Muscle of leg (tissue), 11 donors: ENCODE measurements around the gene SMG6. TPM values are rescaled to one million over a fixed set of nuclear protein-coding genes. Genes with fewer than 3 reads are reported as not detected.

ENCODE experiments used
- DNase-seq: peaks from one replicate; pipeline ENCODE4 v3.0.0; 2013
- H3K27ac ChIP-seq: one replicate; pipeline ENCODE4 v1.5.1; 2013; ENCODE audit warnings: mild to moderate bottlenecking, low read length, control low read depth
- H3K27me3 ChIP-seq: one replicate; pipeline ENCODE4 v1.6.1; 2013; ENCODE audit warnings: low read length; ENCODE audit not compliant: control insufficient read depth, insufficient read depth
- H3K36me3 ChIP-seq: one replicate; pipeline ENCODE4 v1.6.1; 2013; ENCODE audit warnings: low read length; ENCODE audit not compliant: control insufficient read depth, insufficient read depth
- H3K4me1 ChIP-seq: one replicate; pipeline ENCODE4 v1.6.1; 2013; ENCODE audit warnings: low read length; ENCODE audit not compliant: control insufficient read depth, insufficient read depth
- H3K4me3 ChIP-seq: one replicate; pipeline ENCODE4 v1.5.1; 2013; ENCODE audit warnings: low read length, control low read depth
- H3K9me3 ChIP-seq: replicated peaks from 2 replicates; pipeline ENCODE4 v1.6.1; 2013; ENCODE audit warnings: low read depth, low read length; ENCODE audit not compliant: control insufficient read depth
- WGBS: methylation state at CpG from one replicate; pipeline ENCODE4 v1.1.5; 2013; ENCODE audit warnings: missing lambda C conversion rate; ENCODE audit not compliant: insufficient coverage; 5-methylcytosine and 5-hydroxymethylcytosine counted together
- polyA plus RNA-seq, 8 donors: library from polyadenylated mRNA; unstranded; fragments of 120-200 nt; gene quantifications; one replicate each; pipeline versions ENCODE4 v1.2.1 to v1.2.3, GENCODE V29; 2013; ENCODE audit warnings: inconsistent platforms in 1 of 8, low replicate concordance in 1 of 8; ENCODE audit not compliant: insufficient read length in 8 of 8, insufficient read depth in 1 of 8
- total RNA-seq: library from RNA; stranded (reverse); fragments of 120-200 nt; gene quantifications from one replicate; pipeline ENCODE4 v1.2.4, GENCODE V29; 2013

SMG6 gene
- total and polyA plus RNA-seq, 9 donors, result 12.7 to 21.8 (median 19.2) TPM

GRCh38 chr17:2222901-2223616 is 80.5 kb downstream of the SMG6 start:
- no peaks in the 10 kb centered on the region for H3K27me3 ChIP-seq
- H3K4me3 ChIP-seq, result no peak overlapping the region
- peaks cover 24% of the 10 kb centered on the region for H3K4me1 ChIP-seq
- DNase-seq, result peak; percentile 90
- peaks cover under 1% of the 10 kb centered on the region for H3K36me3 ChIP-seq
- H3K27ac ChIP-seq, result peak overlapping the region; percentile 77
- H3K9me3 ChIP-seq, result no peaks in the 10 kb centered on the region
- WGBS, result 13% methylated on average over 5 of the region's 10 CpGs

GRCh38 chr17:2222301-2222700 is 81.3 kb downstream of the SMG6 start:
- H3K36me3 ChIP-seq, result peaks cover 2% of the 10 kb centered on the region
- WGBS, result 58% methylated on average over 3 of the region's 5 CpGs

GRCh38 chr17:2218426-2218825 is 85.2 kb downstream of the SMG6 start:
- Histone ChIP-seq H3K9me3 (no peaks in the 10 kb centered on the region), H3K27me3 (no peaks in the 10 kb centered on the region), H3K4me1 (peaks cover 50% of the 10 kb centered on the region), H3K36me3 (peaks cover 2% of the 10 kb centered on the region), H3K27ac (no peak overlapping the region), H3K4me3 (no peak overlapping the region)
- WGBS, result 90% methylated on average over 5 of the region's 8 CpGs
- no peak for DNase-seq

More at GRCh38 chr17:2222301-2222700, 81.3 kb downstream of the SMG6 start:
- H3K27ac ChIP-seq, result peak overlapping the region; percentile 77
- H3K4me3 ChIP-seq, result no peak overlapping the region
- peaks cover 27% of the 10 kb centered on the region for H3K4me1 ChIP-seq
- no peak for DNase-seq
- H3K27me3 ChIP-seq, result no peaks in the 10 kb centered on the region
- H3K9me3 ChIP-seq, result no peaks in the 10 kb centered on the region

- Histone ChIP-seq H3K9me3 (no peaks in the 10 kb centered on the region), H3K36me3 (peaks cover 2% of the 10 kb centered on the region), H3K27ac (peak overlapping the region; percentile 98), H3K4me1 (peaks cover 44% of the 10 kb centered on the region), H3K27me3 (no peaks in the 10 kb centered on the region), H3K4me3 (no peak overlapping the region)
- WGBS, result 4% methylated on average over 8 of the region's 18 CpGs
- peak; percentile 99 for DNase-seq
These were observed 87.8 kb downstream of the SMG6 start for GRCh38 chr17:2215616-2216364.

- Histone ChIP-seq H3K36me3 (peaks cover 3% of the 10 kb centered on the region), H3K4me3 (no peak overlapping the region), H3K9me3 (no peaks in the 10 kb centered on the region), H3K27ac (peak overlapping the region; percentile 98), H3K27me3 (no peaks in the 10 kb centered on the region), H3K4me1 (peaks cover 47% of the 10 kb centered on the region)
- no CpG with 5 or more reads among the region's 11 CpGs for WGBS
- DNase-seq, result peak; percentile 93
These were observed 88.5 kb downstream of the SMG6 start for GRCh38 chr17:2214929-2215615.

GRCh38 chr17:2214047-2214928 is 89.3 kb downstream of the SMG6 start:
- DNase-seq, result peak; percentile 75
- Histone ChIP-seq H3K27me3 (no peaks in the 10 kb centered on the region), H3K4me1 (peaks cover 50% of the 10 kb centered on the region), H3K36me3 (peaks cover 7% of the 10 kb centered on the region), H3K27ac (peak overlapping the region; percentile 98), H3K4me3 (no peak overlapping the region), H3K9me3 (no peaks in the 10 kb centered on the region)
- WGBS, result 28% methylated on average over 3 of the region's 17 CpGs

GRCh38 chr17:2213291-2213960 is 90.2 kb downstream of the SMG6 start:
- Histone ChIP-seq H3K27ac (peak overlapping the region; percentile 98), H3K27me3 (no peaks in the 10 kb centered on the region), H3K36me3 (peaks cover 7% of the 10 kb centered on the region), H3K4me3 (no peak overlapping the region), H3K9me3 (no peaks in the 10 kb centered on the region), H3K4me1 (peaks cover 50% of the 10 kb centered on the region)
- 39% methylated on average over 9 of the region's 11 CpGs for WGBS
- peak; percentile 65 for DNase-seq

- Histone ChIP-seq H3K27me3 (no peaks in the 10 kb centered on the region), H3K27ac (peak overlapping the region; percentile 98), H3K9me3 (no peaks in the 10 kb centered on the region), H3K36me3 (peaks cover 5% of the 10 kb centered on the region), H3K4me3 (no peak overlapping the region), H3K4me1 (peaks cover 56% of the 10 kb centered on the region)
- 64% methylated on average over 6 of the region's 10 CpGs for WGBS
- peak; percentile 74 for DNase-seq
These were observed 91.1 kb downstream of the SMG6 start for GRCh38 chr17:2212400-2212981.
